ENCODE data around the gene HINFP. TPM values are rescaled to one million over a fixed set of nuclear protein-coding genes. Genes with fewer than 3 reads are reported as not detected.
A peak's percentile ranks its signal among the peaks of the same experiment; 100 is the strongest.

The HINFP gene
- total and polyA plus RNA-seq, 4 donors = 6.4 to 14.3 (median 8.3) TPM

- TF ChIP-seq ZBTB33 (IDR thresholded peaks at IDR 0.05) (no peak), MAX (IDR thresholded peaks at IDR 0.05) (no peak)
Observed at GRCh38 chr11:119113716-119114115, 7.7 kb upstream of the HINFP start (continued).

- no peak for DNase-seq (ENCODE audit: low spot score)
- no peak overlapping the region for H3K27ac ChIP-seq (ENCODE audit: low read depth in 1 of 2, low read length in 2 of 2)
- no peaks in the 10 kb centered on the region for H3K9me3 ChIP-seq (ENCODE audit: control insufficient read depth in 4 of 4, low read length in 3 of 4)
- no peak overlapping the region for H3K9ac ChIP-seq (ENCODE audit: low read depth in 1 of 2, low read length in 2 of 2)
- TF ChIP-seq JUND (IDR thresholded peaks at IDR 0.05) (no peak), SP1 (IDR thresholded peaks at IDR 0.05) (no peak), MAX (IDR thresholded peaks at IDR 0.05) (no peak), FOXA2 (IDR thresholded peaks at IDR 0.05) (no peak), HNF4A (conservative IDR thresholded peaks at IDR 0.05) (no peak), RAD21 (IDR thresholded peaks at IDR 0.05) (no peak), NR2F2 (IDR thresholded peaks at IDR 0.05) (no peak), FOXA1 (IDR thresholded peaks at IDR 0.05) (no peak), YY1 (IDR thresholded peaks at IDR 0.05) (no peak)
- H3K4me3 ChIP-seq (ENCODE audit: low read depth in 1 of 3, low read length in 3 of 3) = no peak overlapping the region
- H3K4me1 ChIP-seq (ENCODE audit: control insufficient read depth in 4 of 4, insufficient read depth in 4 of 4, low read length in 3 of 4) = peaks cover 0 to 3% (median 2%) of the 10 kb centered on the region in 4 donors
- WGBS = 88% methylated on average over 5 of the region's 5 CpGs
- H3K27me3 ChIP-seq (ENCODE audit: control insufficient read depth in 4 of 4, insufficient read depth in 4 of 4, low read length in 3 of 4) = no peaks in the 10 kb centered on the region
- H3K36me3 ChIP-seq (ENCODE audit: control insufficient read depth in 4 of 4, insufficient read depth in 3 of 4, low read depth in 1 of 4, low read length in 3 of 4) = peaks cover 7 to 48% (median 24%) of the 10 kb centered on the region in 4 donors
Observed at GRCh38 chr11:119114351-119114750, 7.0 kb upstream of the HINFP start.

- Histone ChIP-seq H3K4me3 (ENCODE audit: low read depth in 1 of 3, low read length in 3 of 3) (no peak overlapping the region), H3K27me3 (ENCODE audit: control insufficient read depth in 4 of 4, insufficient read depth in 4 of 4, low read length in 3 of 4) (no peaks in the 10 kb centered on the region), H3K9ac (ENCODE audit: low read depth in 1 of 2, low read length in 2 of 2) (peak overlapping the region in 1 of 2 donors; percentile 6), H3K9me3 (ENCODE audit: control insufficient read depth in 4 of 4, low read length in 3 of 4) (no peaks in the 10 kb centered on the region), H3K4me1 (ENCODE audit: control insufficient read depth in 4 of 4, insufficient read depth in 4 of 4, low read length in 3 of 4) (peaks cover 0 to 7% (median 3%) of the 10 kb centered on the region in 4 donors), H3K36me3 (ENCODE audit: control insufficient read depth in 4 of 4, insufficient read depth in 3 of 4, low read depth in 1 of 4, low read length in 3 of 4) (peaks cover 7 to 46% (median 21%) of the 10 kb centered on the region in 4 donors), H3K27ac (ENCODE audit: low read depth in 1 of 2, low read length in 2 of 2) (peak overlapping the region; percentile 44 to 71)
- TF ChIP-seq MAX (IDR thresholded peaks at IDR 0.05) = peak; percentile 21
- no peak for TF ChIP-seq HNF4G (IDR thresholded peaks at IDR 0.05)
- WGBS = 74% methylated on average over 24 of the region's 24 CpGs
- DNase-seq (ENCODE audit: low spot score) = no peak
Observed at GRCh38 chr11:119115484-119116234, 5.7 kb upstream of the HINFP start.

GRCh38 chr11:119116235-119116594 is 5.2 kb upstream of the HINFP start:
- Histone ChIP-seq H3K9me3 (ENCODE audit: control insufficient read depth in 4 of 4, low read length in 3 of 4) (no peaks in the 10 kb centered on the region), H3K36me3 (ENCODE audit: control insufficient read depth in 4 of 4, insufficient read depth in 3 of 4, low read depth in 1 of 4, low read length in 3 of 4) (peaks cover 7 to 40% (median 17%) of the 10 kb centered on the region in 4 donors), H3K4me1 (ENCODE audit: control insufficient read depth in 4 of 4, insufficient read depth in 4 of 4, low read length in 3 of 4) (peaks cover 0 to 11% (median 6%) of the 10 kb centered on the region in 4 donors), H3K27ac (ENCODE audit: low read depth in 1 of 2, low read length in 2 of 2) (peak overlapping the region; percentile 44 to 71), H3K4me3 (ENCODE audit: low read depth in 1 of 3, low read length in 3 of 3) (no peak overlapping the region), H3K27me3 (ENCODE audit: control insufficient read depth in 4 of 4, insufficient read depth in 4 of 4, low read length in 3 of 4) (no peaks in the 10 kb centered on the region), H3K9ac (ENCODE audit: low read depth in 1 of 2, low read length in 2 of 2) (no peak overlapping the region)
- DNase-seq (ENCODE audit: low spot score) = no peak
- 86% methylated on average over 10 of the region's 10 CpGs for WGBS
- TF ChIP-seq YY1 (IDR thresholded peaks at IDR 0.05) = no peak
